T-helper 2 cell treated with Interferon-gamma antibody and Interleukin-4, amounts not matched to agents 5 μg/mL and 100 μg/mL, for 36 hours (primary cell): ENCODE data around the gene LRRTM2.
"Not testable (repeated sequence)": the region's sequence is repeated elsewhere in the genome, so short reads cannot be mapped to it uniquely, and the experiment has no call there.

Source experiments
- DNase-seq: peaks from one replicate; pipeline ENCODE4 v3.0.0; 2021; ENCODE audit warnings: low spot score
- H3K27ac Mint-ChIP-seq: one replicate; pipeline ENCODE4 v1.8.0; 2021; ENCODE audit warnings: mild to moderate bottlenecking, mixed read lengths
- H3K27me3 Mint-ChIP-seq: one replicate; pipeline ENCODE4 v1.8.0; 2021; ENCODE audit warnings: low read depth, mixed read lengths
- H3K36me3 Mint-ChIP-seq: one replicate; pipeline ENCODE4 v1.8.0; 2021; ENCODE audit warnings: low read depth, mixed read lengths
- H3K4me1 Mint-ChIP-seq: one replicate; pipeline ENCODE4 v1.8.0; 2021; ENCODE audit warnings: low read depth, mixed read lengths
- H3K4me3 Mint-ChIP-seq: one replicate; pipeline ENCODE4 v1.8.0; 2022; ENCODE audit warnings: mild to moderate bottlenecking, moderate library complexity, mixed read lengths
- H3K9me3 Mint-ChIP-seq: one replicate; pipeline ENCODE4 v1.8.0; 2021; ENCODE audit warnings: mixed read lengths

Gene LRRTM2

DNA sequence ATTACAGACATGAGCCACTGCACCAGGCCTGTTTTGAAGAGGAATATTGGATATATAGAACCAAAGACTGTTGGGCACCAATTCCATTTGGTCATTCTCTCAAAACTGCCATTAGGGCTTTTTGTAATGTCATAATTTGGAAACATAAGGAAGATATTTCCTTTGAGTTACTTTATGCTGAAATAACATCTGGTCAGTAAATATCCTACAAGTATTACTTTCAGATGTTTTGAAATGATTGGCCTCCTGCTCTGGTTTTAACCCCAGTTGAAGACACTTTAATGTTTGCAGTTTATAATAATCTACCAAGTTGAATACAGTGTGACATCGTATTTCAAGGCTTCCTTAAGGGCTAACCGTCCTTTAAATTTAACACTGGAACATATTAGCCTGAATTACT, 33.6 kb downstream of the LRRTM2 start:
- DNase-seq = no peak

DNA sequence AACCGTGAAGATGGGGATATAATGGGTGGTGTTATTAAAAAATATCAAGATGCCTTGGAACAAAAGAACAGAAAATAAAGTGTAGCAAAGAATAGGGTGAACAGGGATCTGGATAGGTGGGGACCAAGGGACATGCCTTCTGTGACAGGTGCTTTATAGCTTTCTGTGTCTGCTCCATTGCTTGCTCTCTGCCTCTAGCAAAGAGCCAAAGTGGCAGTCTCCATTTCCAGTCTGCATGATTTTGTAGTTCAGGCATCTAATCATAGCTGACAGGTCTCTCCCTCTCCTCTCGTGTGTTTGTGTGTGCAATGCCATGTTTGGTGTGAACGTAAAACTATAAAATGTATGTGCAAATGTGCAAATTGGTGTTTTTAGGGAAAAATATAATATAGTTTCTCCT, 35.0 kb downstream of the LRRTM2 start:
- Mint-ChIP-seq H3K36me3 (no peaks in the 10 kb centered on the region), H3K27ac (no peak overlapping the region), H3K4me3 (no peak overlapping the region), H3K9me3 (no peaks in the 10 kb centered on the region), H3K27me3 (no peaks in the 10 kb centered on the region), H3K4me1 (peaks cover 2% of the 10 kb centered on the region)
- no peak for DNase-seq

More for the DNA sequence above, 33.6 kb downstream of the LRRTM2 start:
- Mint-ChIP-seq H3K27me3 (no peaks in the 10 kb centered on the region), H3K27ac (no peak overlapping the region), H3K9me3 (no peaks in the 10 kb centered on the region), H3K36me3 (no peaks in the 10 kb centered on the region), H3K4me3 (no peak overlapping the region), H3K4me1 (peaks cover 2% of the 10 kb centered on the region)

GRCh38 chr5:138837160-138837559, 38.0 kb downstream of the LRRTM2 start:
- Mint-ChIP-seq H3K4me3 (no peak overlapping the region), H3K9me3 (no peaks in the 10 kb centered on the region), H3K27ac (no peak overlapping the region), H3K4me1 (peaks cover 2% of the 10 kb centered on the region), H3K36me3 (no peaks in the 10 kb centered on the region), H3K27me3 (no peaks in the 10 kb centered on the region)
- DNase-seq = no peak

GRCh38 chr5:138834853-138835252, 40.3 kb downstream of the LRRTM2 start:
- not testable (repeated sequence) for H3K9me3 Mint-ChIP-seq, H3K27me3 Mint-ChIP-seq, H3K27ac Mint-ChIP-seq, H3K4me3 Mint-ChIP-seq, H3K4me1 Mint-ChIP-seq, H3K36me3 Mint-ChIP-seq, DNase-seq

DNA sequence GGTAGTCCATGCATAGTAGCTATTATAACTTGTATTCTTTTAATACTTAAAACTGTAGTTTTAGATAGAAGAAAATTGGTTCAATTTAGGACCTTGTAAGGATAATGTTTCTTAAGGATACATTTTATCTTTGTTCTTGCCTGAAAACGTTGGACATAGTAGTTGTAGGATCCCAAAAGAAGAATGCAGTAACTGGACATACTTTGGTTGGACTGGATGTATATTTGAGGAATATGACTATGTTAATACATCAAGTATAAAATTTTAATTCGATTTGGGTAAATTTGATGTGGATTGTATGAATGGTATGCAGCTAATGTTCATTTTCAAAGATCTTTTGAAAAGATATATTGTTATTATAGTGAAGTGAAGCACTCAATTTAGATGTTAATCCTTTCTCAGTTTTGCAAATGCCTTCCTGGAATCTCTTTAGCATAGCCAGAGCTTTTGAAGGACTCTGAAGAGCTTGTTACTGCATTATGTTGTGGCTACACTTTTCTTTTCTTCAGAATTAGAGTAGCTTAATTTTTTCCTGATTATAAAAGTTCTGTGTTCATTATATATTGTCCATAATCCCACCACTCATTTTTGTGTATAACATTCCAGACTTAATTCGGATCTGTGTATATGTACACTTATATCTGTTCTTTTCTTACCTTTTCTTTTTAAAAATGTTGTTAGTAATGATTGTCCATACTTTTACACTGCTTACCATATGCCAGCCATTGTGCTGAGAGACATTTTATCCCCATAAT, 41.2 kb downstream of the LRRTM2 start:
- Mint-ChIP-seq H3K9me3 (no peaks in the 10 kb centered on the region), H3K4me3 (no peak overlapping the region), H3K27ac (no peak overlapping the region), H3K27me3 (no peaks in the 10 kb centered on the region), H3K36me3 (no peaks in the 10 kb centered on the region), H3K4me1 (peaks cover 5% of the 10 kb centered on the region)
- DNase-seq = no peak

DNA sequence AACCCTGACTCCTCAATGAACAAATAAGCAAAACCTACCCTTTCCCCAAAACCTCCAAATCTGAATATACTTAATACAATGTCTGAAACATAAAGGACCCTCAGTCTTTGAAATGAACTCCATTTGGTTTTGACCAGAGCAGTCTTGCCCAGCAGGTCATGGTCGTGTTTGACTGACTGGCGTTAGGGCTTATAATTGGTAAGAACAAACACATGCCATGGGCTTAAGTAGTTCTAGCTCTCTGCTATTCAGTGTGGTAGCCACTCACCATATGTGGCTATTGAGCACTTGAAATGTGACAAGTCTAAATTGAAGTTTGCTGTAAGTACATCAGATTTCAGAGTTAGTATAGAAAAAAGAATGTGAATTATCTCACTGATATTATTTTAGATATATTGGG, 42.1 kb downstream of the LRRTM2 start:
- Mint-ChIP-seq H3K36me3 (no peaks in the 10 kb centered on the region), H3K27ac (no peak overlapping the region), H3K4me1 (peaks cover 5% of the 10 kb centered on the region), H3K27me3 (no peaks in the 10 kb centered on the region), H3K4me3 (no peak overlapping the region), H3K9me3 (no peaks in the 10 kb centered on the region)
- no peak for DNase-seq

GRCh38 chr5:138832218-138832617, 42.9 kb downstream of the LRRTM2 start:
- Mint-ChIP-seq H3K27ac (no peak overlapping the region), H3K4me3 (no peak overlapping the region), H3K9me3 (no peaks in the 10 kb centered on the region), H3K4me1 (peaks cover 5% of the 10 kb centered on the region), H3K27me3 (no peaks in the 10 kb centered on the region), H3K36me3 (peaks cover 3% of the 10 kb centered on the region)
- no peak for DNase-seq

DNA sequence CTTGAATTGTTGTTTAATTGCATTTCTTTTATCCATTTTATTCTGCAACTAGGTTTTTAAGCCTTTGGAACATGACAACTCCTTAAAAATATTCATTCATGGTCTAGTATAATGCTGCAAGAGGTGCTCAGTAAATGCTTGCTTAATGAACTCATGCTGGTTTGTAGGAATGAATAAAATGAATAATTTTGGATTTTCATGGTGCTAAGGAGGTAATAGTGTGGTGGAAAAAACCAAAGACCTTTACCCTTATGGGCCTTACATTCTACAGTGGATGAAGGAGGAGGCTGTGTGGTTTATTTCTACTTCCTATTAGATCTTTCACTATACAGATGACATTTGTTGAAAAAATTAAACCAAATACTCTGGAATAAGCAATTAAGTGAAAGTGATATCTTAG, 43.4 kb downstream of the LRRTM2 start:
- H3K36me3 Mint-ChIP-seq = peaks cover 3% of the 10 kb centered on the region
- DNase-seq = no peak
- H3K27me3 Mint-ChIP-seq = no peaks in the 10 kb centered on the region
- no peak overlapping the region for H3K27ac Mint-ChIP-seq
- H3K9me3 Mint-ChIP-seq = no peaks in the 10 kb centered on the region
- peaks cover 5% of the 10 kb centered on the region for H3K4me1 Mint-ChIP-seq
- H3K4me3 Mint-ChIP-seq = no peak overlapping the region

DNA sequence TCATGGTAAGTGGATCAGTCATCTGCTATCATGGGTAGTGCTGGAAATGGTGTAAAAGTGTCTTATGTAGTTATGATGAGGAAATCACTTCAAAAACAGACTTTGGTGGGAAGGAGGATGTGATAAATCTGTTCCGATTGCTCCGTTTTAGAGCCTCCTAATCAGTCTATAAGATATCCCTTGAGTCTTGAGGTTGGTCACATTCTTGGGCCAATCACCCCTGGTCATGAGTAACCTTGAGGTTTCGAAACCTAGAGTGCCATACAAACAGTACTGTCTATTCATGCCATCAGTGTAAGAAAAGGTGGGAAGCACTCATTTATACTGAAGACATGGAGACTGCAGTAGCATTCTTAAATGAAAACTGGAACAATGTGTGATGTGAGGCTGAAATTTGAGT, 45.8 kb downstream of the LRRTM2 start:
- no peaks in the 10 kb centered on the region for H3K27me3 Mint-ChIP-seq
- peaks cover 9% of the 10 kb centered on the region for H3K4me1 Mint-ChIP-seq
- no peak for DNase-seq
- no peaks in the 10 kb centered on the region for H3K9me3 Mint-ChIP-seq
- peaks cover 3% of the 10 kb centered on the region for H3K36me3 Mint-ChIP-seq
- no peak overlapping the region for H3K27ac Mint-ChIP-seq
- H3K4me3 Mint-ChIP-seq = no peak overlapping the region

- Mint-ChIP-seq H3K27ac (no peak overlapping the region), H3K4me1 (peaks cover 11% of the 10 kb centered on the region), H3K27me3 (no peaks in the 10 kb centered on the region), H3K9me3 (no peaks in the 10 kb centered on the region), H3K36me3 (peaks cover 3% of the 10 kb centered on the region), H3K4me3 (no peak overlapping the region)
- DNase-seq = no peak
These were observed 46.6 kb downstream of the LRRTM2 start for GRCh38 chr5:138828556-138828955.

DNA sequence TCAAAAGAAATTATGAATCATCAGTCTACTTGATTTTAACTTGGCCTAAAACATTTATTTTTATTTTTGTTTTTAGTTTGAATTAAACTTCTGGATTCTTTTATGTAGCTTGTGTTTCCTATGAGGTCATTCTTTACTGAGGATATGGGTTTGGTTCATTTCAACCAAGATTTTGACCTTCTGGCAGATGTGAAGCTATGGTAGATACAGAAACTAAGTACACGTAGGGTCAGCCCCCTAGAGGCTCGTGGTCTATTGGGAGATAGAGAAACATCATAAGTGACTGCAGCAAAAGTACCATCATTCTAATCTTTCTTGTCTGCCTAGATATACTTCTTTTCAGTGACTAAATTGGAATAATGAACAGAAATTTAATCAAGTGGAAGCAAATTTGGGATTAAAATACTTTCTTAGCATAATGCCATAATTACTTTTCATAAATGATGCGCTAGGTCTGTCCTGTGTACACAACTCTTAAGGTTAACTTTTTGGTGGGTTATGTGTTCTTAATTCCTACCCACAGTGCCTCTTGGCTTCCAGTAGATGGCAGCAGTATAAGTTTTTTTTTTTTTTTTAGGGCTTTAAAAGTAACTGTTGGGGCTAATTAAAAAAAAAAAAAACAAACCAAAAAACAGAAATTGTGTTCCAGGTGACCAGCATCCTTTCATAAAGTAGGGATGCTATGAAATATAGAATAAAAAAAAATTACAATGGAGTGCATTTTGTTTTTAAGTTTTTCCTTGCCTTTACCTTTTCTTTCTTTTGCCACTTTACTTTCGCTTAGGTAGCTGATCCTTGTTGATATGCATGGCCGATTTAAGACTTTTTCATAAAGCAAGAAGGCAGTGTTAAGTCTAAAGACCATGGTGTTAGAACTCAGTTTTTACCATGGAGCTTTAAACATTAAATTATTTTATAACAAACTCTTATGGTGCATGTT, 49.9 kb downstream of the LRRTM2 start:
- Mint-ChIP-seq H3K27me3 (no peaks in the 10 kb centered on the region), H3K9me3 (no peaks in the 10 kb centered on the region), H3K27ac (no peak overlapping the region), H3K36me3 (peaks cover 3% of the 10 kb centered on the region), H3K4me3 (no peak overlapping the region), H3K4me1 (peaks cover 5% of the 10 kb centered on the region)
- DNase-seq = peak; percentile 42

GRCh38 chr5:138824516-138824915, 50.6 kb downstream of the LRRTM2 start:
- Mint-ChIP-seq H3K36me3 (peaks cover 3% of the 10 kb centered on the region), H3K27ac (no peak overlapping the region), H3K27me3 (no peaks in the 10 kb centered on the region), H3K9me3 (no peaks in the 10 kb centered on the region), H3K4me3 (no peak overlapping the region), H3K4me1 (peaks cover 5% of the 10 kb centered on the region)
- DNase-seq = peak; percentile 67

GRCh38 chr5:138820695-138821094, 54.4 kb downstream of the LRRTM2 start:
- no peak for DNase-seq
- Mint-ChIP-seq H3K4me1 (peaks cover 5% of the 10 kb centered on the region), H3K27ac (no peak overlapping the region), H3K27me3 (no peaks in the 10 kb centered on the region), H3K36me3 (no peaks in the 10 kb centered on the region), H3K4me3 (no peak overlapping the region), H3K9me3 (no peaks in the 10 kb centered on the region)

DNA sequence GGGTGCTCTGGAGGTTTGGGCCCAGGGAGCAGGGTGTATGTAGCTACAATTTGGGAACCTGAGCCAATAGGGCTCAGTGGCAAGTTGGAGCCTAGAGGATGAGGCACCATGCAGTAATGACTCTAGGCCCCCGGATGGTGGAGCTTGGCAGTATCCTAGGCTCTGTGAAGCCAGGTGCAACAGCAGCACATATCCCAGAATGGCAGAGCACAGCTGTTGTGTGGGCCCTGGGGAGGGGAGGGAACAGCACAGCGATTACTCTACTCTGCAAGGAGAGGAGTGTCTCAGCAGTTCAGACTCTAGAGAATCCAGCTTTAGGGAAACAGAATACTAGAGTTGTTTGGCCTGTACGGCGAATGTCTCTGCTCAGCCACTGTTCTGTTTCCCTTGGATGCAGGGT, 56.1 kb downstream of the LRRTM2 start:
- no peaks in the 10 kb centered on the region for H3K36me3 Mint-ChIP-seq
- H3K9me3 Mint-ChIP-seq = no peaks in the 10 kb centered on the region
- no peak overlapping the region for H3K27ac Mint-ChIP-seq
- peaks cover 2% of the 10 kb centered on the region for H3K4me1 Mint-ChIP-seq
- H3K4me3 Mint-ChIP-seq = no peak overlapping the region
- no peak for DNase-seq
- no peaks in the 10 kb centered on the region for H3K27me3 Mint-ChIP-seq
